Endodermal cell (in vitro differentiated cells): Measurements from ENCODE around the gene CHRNA7. TPM values are rescaled to one million over a fixed set of nuclear protein-coding genes. Genes with fewer than 3 reads are reported as not detected.
A peak's percentile ranks its signal among the peaks of the same experiment; 100 is the strongest.

ENCODE experiments used
- DNase-seq: peaks from one replicate; pipeline ENCODE4 v3.0.0-alpha.2; 2017
- H3K27ac ChIP-seq: 2 replicates; pipeline ENCODE4 v1.5.1; 2013; ENCODE audit warnings: mild to moderate bottlenecking, low read depth, low read length, moderate library complexity
- H3K27me3 ChIP-seq: 2 replicates; pipeline ENCODE4 v1.6.1; 2013; ENCODE audit warnings: mild to moderate bottlenecking, low read length, moderate library complexity; ENCODE audit not compliant: insufficient read depth, control insufficient read depth, poor library complexity, severe bottlenecking
- H3K36me3 ChIP-seq: 2 replicates; pipeline ENCODE4 v1.7.0; 2013; ENCODE audit warnings: mild to moderate bottlenecking, low read length, moderate library complexity; ENCODE audit not compliant: control insufficient read depth, insufficient read depth
- H3K4me1 ChIP-seq: one replicate; pipeline ENCODE4 v1.7.0; 2013; ENCODE audit warnings: low read length; ENCODE audit not compliant: control insufficient read depth, insufficient read depth
- H3K4me3 ChIP-seq: 2 replicates; pipeline ENCODE4 v1.5.1; 2013; ENCODE audit warnings: mild to moderate bottlenecking, low read length, moderate library complexity
- H3K9ac ChIP-seq: 2 replicates; pipeline ENCODE4 v1.6.1; 2013; ENCODE audit warnings: mild to moderate bottlenecking, low read length, moderate library complexity; ENCODE audit not compliant: poor library complexity, severe bottlenecking; ENCODE audit errors: extremely low read depth
- H3K9me3 ChIP-seq: 2 replicates; pipeline ENCODE4 v1.6.1; 2013; ENCODE audit warnings: mild to moderate bottlenecking, low read length, moderate library complexity; ENCODE audit not compliant: control insufficient read depth
- H3K27ac Mint-ChIP-seq: 2 replicates; pipeline ENCODE4 v1.8.0; 2020; ENCODE audit warnings: mixed read lengths
- H3K27me3 Mint-ChIP-seq: 2 replicates; pipeline ENCODE4 v1.8.0; 2021; ENCODE audit warnings: mild to moderate bottlenecking, mixed read lengths; ENCODE audit not compliant: insufficient read depth
- H3K36me3 Mint-ChIP-seq: 2 replicates; pipeline ENCODE4 v1.8.0; 2020; ENCODE audit warnings: low read depth, mixed read lengths
- H3K4me1 Mint-ChIP-seq: 2 replicates; pipeline ENCODE4 v1.8.0; 2020; ENCODE audit warnings: mixed read lengths
- H3K4me3 Mint-ChIP-seq: 2 replicates; pipeline ENCODE4 v1.8.0; 2020; ENCODE audit warnings: mild to moderate bottlenecking, moderate library complexity, mixed read lengths
- H3K9me3 Mint-ChIP-seq: 2 replicates; pipeline ENCODE4 v1.8.0; 2020; ENCODE audit warnings: mild to moderate bottlenecking, mixed read lengths
- WGBS, 2 experiments: methylation state at CpG; one replicate each; pipeline versions ENCODE4 v1.1.5 to v1.1.7; 2013; ENCODE audit warnings: missing lambda C conversion rate in 2 of 2, mixed read lengths in 1 of 2; ENCODE audit not compliant: insufficient coverage in 1 of 2, insufficient read length in 1 of 2; 5-methylcytosine and 5-hydroxymethylcytosine counted together
- total RNA-seq, 2 donors: library from RNA; stranded (reverse); fragmentation: NEBNext Ultra II Directional in 1 of 2; extraction: Animal tissue kit (Norgen Biotek cat#: 25700) in 1 of 2; gene quantifications; 2 replicates in 1 of 2; 3 replicates in 1 of 2; pipeline ENCODE4 v1.2.1, GENCODE V29; 2021
- TF ChIP-seq, protein P1 (sequence below): fragments of 200-600 bp; sonication (generic); conservative IDR thresholded peaks from 2 replicates; pipeline ENCODE4 v1.5.0; 2021; ENCODE audit warnings: antibody characterized with exemption, mild to moderate bottlenecking

The CHRNA7 gene
- total RNA-seq, 2 donors from 2014 or later: 7.5 to 8.0 TPM

DNA sequence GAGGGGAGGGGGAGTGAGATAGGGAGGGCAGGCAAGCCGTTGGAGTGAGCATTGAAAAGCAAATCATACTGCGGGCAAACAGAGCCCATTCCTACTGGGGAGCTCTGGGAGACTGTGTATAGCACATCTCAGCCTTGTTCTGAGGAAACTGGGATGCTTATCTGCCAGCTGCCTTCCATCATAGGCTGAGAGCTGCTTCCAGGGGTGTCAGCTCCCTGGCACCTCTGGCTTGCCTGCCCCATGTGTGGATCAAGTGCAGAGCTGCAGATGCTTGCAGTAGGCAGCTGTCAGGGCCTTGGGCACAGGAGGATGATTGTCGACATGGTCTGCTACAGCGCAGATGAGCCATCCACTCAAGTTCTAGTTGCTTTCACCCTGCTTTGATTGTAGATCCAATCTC is 86.8 kb downstream of the CHRNA7 start:
- H3K27me3 Mint-ChIP-seq: no peaks in the 10 kb centered on the region
- no peaks in the 10 kb centered on the region for H3K4me1 Mint-ChIP-seq
- Histone ChIP-seq H3K9ac (no peak overlapping the region), H3K4me1 (no peaks in the 10 kb centered on the region), H3K27me3 (no peaks in the 10 kb centered on the region), H3K36me3 (no peaks in the 10 kb centered on the region), H3K4me3 (no peak overlapping the region), H3K27ac (no peak overlapping the region), H3K9me3 (no peaks in the 10 kb centered on the region)
- no peak overlapping the region for H3K4me3 Mint-ChIP-seq
- WGBS, 2 experiments: 59 to 73% methylated on average over 4 of the region's 4 CpGs
- TF ChIP-seq, protein P1, sequence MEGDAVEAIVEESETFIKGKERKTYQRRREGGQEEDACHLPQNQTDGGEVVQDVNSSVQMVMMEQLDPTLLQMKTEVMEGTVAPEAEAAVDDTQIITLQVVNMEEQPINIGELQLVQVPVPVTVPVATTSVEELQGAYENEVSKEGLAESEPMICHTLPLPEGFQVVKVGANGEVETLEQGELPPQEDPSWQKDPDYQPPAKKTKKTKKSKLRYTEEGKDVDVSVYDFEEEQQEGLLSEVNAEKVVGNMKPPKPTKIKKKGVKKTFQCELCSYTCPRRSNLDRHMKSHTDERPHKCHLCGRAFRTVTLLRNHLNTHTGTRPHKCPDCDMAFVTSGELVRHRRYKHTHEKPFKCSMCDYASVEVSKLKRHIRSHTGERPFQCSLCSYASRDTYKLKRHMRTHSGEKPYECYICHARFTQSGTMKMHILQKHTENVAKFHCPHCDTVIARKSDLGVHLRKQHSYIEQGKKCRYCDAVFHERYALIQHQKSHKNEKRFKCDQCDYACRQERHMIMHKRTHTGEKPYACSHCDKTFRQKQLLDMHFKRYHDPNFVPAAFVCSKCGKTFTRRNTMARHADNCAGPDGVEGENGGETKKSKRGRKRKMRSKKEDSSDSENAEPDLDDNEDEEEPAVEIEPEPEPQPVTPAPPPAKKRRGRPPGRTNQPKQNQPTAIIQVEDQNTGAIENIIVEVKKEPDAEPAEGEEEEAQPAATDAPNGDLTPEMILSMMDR: no peak
- no peak overlapping the region for H3K27ac Mint-ChIP-seq
- H3K9me3 Mint-ChIP-seq: no peaks in the 10 kb centered on the region
- DNase-seq: peak; percentile 31
- no peaks in the 10 kb centered on the region for H3K36me3 Mint-ChIP-seq

DNA sequence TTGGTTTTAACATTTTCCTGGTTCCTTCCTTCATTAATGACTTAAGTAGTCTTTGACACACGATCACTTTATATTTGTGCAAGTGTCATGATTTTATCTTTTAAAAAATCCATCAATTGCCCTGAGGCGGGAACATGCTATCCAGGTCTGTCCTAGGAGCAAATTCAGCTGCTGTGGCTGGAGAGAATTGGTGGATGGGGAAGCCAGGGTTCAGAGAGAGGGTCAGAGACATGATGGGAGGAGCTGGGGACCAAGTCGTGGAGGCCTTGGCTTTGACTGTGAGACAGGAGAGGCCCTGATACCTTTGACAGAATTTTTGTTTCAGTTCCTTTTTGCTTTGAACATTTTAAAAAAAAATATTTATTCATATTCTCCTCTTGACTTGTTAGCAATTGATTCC is 89.0 kb downstream of the CHRNA7 start:
- no peak overlapping the region for H3K27ac ChIP-seq
- WGBS, 2 experiments: 81% methylated on average over 3 of the region's 3 CpGs; no CpG with 5 or more reads in 1 of the 2 experiments
- H3K9me3 Mint-ChIP-seq: no peaks in the 10 kb centered on the region
- DNase-seq: no peak
- H3K27ac Mint-ChIP-seq: no peak overlapping the region
- no peak overlapping the region for H3K4me3 ChIP-seq
- no peaks in the 10 kb centered on the region for H3K27me3 ChIP-seq
- H3K36me3 Mint-ChIP-seq: no peaks in the 10 kb centered on the region
- H3K4me3 Mint-ChIP-seq: no peak overlapping the region
- TF ChIP-seq, protein P1: no peak
- no peaks in the 10 kb centered on the region for H3K9me3 ChIP-seq
- peaks cover under 1% of the 10 kb centered on the region for H3K4me1 Mint-ChIP-seq
- no peak overlapping the region for H3K9ac ChIP-seq
- H3K4me1 ChIP-seq: no peaks in the 10 kb centered on the region
- no peaks in the 10 kb centered on the region for H3K36me3 ChIP-seq
- no peaks in the 10 kb centered on the region for H3K27me3 Mint-ChIP-seq

DNA sequence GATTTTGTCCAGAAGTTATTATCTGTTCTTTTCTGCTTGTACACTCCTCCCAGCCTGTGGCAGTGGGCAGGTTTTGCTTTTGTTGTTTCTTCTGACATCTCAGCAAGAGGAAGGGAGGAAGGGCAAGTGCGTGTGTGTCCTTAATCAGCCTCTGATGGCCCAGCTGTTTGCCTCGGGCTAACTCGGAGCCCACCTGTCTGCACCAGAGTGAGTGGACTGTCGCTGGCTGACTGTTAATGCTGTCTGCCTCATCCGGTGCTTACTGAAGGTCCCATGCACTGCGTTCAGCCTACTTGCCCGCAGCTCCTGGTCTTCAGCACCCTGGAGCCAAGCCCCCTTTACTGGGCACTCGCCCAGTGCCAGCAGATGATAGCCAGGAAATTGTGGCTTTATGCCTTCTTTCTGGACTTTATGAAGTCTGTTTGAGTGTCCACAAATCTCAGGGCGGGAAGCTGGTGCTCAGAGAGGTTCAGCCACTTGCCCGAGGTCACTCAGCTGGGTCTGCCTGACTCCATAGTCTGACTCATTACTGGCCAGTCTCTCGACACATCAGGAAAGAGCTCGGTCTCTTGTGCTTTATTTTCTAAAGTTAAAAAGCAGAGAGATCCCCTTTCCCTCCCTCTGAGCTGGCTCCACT is 89.5 kb downstream of the CHRNA7 start:
- no peaks in the 10 kb centered on the region for H3K4me1 ChIP-seq
- Mint-ChIP-seq H3K36me3 (no peaks in the 10 kb centered on the region), H3K27ac (no peak overlapping the region), H3K27me3 (no peaks in the 10 kb centered on the region), H3K4me1 (peaks cover 6% of the 10 kb centered on the region), H3K9me3 (no peaks in the 10 kb centered on the region), H3K4me3 (no peak overlapping the region)
- H3K36me3 ChIP-seq: no peaks in the 10 kb centered on the region
- H3K27me3 ChIP-seq: no peaks in the 10 kb centered on the region
- no peak for DNase-seq
- H3K27ac ChIP-seq: no peak overlapping the region
- TF ChIP-seq, protein P1: no peak
- no peaks in the 10 kb centered on the region for H3K9me3 ChIP-seq
- 85 to 94% methylated on average over 9 to 12 of the region's 12 CpGs for WGBS, 2 experiments
- no peak overlapping the region for H3K4me3 ChIP-seq
- no peak overlapping the region for H3K9ac ChIP-seq
